ENCODE results near the gene ERCC8.

- TF ChIP-seq, protein P1, sequence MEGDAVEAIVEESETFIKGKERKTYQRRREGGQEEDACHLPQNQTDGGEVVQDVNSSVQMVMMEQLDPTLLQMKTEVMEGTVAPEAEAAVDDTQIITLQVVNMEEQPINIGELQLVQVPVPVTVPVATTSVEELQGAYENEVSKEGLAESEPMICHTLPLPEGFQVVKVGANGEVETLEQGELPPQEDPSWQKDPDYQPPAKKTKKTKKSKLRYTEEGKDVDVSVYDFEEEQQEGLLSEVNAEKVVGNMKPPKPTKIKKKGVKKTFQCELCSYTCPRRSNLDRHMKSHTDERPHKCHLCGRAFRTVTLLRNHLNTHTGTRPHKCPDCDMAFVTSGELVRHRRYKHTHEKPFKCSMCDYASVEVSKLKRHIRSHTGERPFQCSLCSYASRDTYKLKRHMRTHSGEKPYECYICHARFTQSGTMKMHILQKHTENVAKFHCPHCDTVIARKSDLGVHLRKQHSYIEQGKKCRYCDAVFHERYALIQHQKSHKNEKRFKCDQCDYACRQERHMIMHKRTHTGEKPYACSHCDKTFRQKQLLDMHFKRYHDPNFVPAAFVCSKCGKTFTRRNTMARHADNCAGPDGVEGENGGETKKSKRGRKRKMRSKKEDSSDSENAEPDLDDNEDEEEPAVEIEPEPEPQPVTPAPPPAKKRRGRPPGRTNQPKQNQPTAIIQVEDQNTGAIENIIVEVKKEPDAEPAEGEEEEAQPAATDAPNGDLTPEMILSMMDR (IDR thresholded peaks at IDR 0.05; ENCODE audit: control extremely low read depth in 1 of 3, insufficient read depth in 1 of 3, low read depth in 1 of 3, low read length in 3 of 3): no peak
- TF ChIP-seq PHF8 (conservative IDR thresholded peaks at IDR 0.05; ENCODE audit: low read depth, low read length): no peak
- TF ChIP-seq POLR2AphosphoS5 (IDR thresholded peaks at IDR 0.05; ENCODE audit: low read depth, low read length): no peak
- TF ChIP-seq ATF3 (IDR thresholded peaks at IDR 0.05; ENCODE audit: insufficient read depth, low read depth, low read length): no peak
- no peak for TF ChIP-seq SRF (IDR thresholded peaks at IDR 0.05; ENCODE audit: low read depth, low read length)
- TF ChIP-seq TAF7 (optimal IDR thresholded peaks at IDR 0.05; ENCODE audit: borderline replicate concordance, low read depth, low read length): no peak
- TF ChIP-seq JUND (IDR thresholded peaks at IDR 0.05; ENCODE audit: low read length): no peak
- TF ChIP-seq RFX5 (IDR thresholded peaks at IDR 0.05; ENCODE audit: borderline replicate concordance, low read depth, low read length): no peak
- TF ChIP-seq KDM1A (IDR thresholded peaks at IDR 0.05; ENCODE audit: borderline replicate concordance, low read length): no peak
Measured at GRCh38 chr5:60896991-60897390, 47.9 kb downstream of the ERCC8 start.
